OCI-LY7 (cell line): ENCODE measurements around the gene ANKMY1.

Experiments
- CTCF ChIP-seq: fragments of 200-600 bp; sonication (generic); conservative IDR thresholded peaks from 2 replicates; pipeline ENCODE4 v1.5.1; 2014; ENCODE audit warnings: mild to moderate bottlenecking, antibody characterized with exemption, low read length, moderate library complexity, mixed read lengths
- EZH2phosphoT487 ChIP-seq: fragments of 200-600 bp; sonication (generic); IDR thresholded peaks from 2 replicates; pipeline ENCODE4 v1.6.1; 2018; ENCODE audit warnings: low read depth, borderline replicate concordance, mild to moderate bottlenecking, mixed run types, antibody characterized with exemption, low read length, moderate library complexity, mixed read lengths

GRCh38 chr2:240442891-240443715 lies 114.7 kb downstream of the ANKMY1 start:
- TF ChIP-seq CTCF (no peak), EZH2phosphoT487 (no peak)
